ENCODE data around the gene FMN2.

Gene FMN2

GRCh38 chr1:240496356-240496755 is 404.7 kb downstream of the FMN2 start:
- no peak for DNase-seq (ENCODE audit: low spot score)

- DNase-seq (ENCODE audit: low spot score), result no peak
Measured at GRCh38 chr1:240496941-240497340, 405.3 kb downstream of the FMN2 start.

- no peak for DNase-seq (ENCODE audit: low spot score)
Measured at GRCh38 chr1:240497908-240498307, 406.2 kb downstream of the FMN2 start.

GRCh38 chr1:240498335-240498734 is 406.7 kb downstream of the FMN2 start:
- DNase-seq (ENCODE audit: low spot score), result no peak

- DNase-seq (ENCODE audit: low spot score), result peak; percentile 72
Measured at GRCh38 chr1:240499012-240499411, 407.3 kb downstream of the FMN2 start.

- DNase-seq (ENCODE audit: low spot score), result peak; percentile 37
Measured at GRCh38 chr1:240500647-240501046, 409.0 kb downstream of the FMN2 start.

GRCh38 chr1:240501115-240501514 is 409.4 kb downstream of the FMN2 start:
- DNase-seq (ENCODE audit: low spot score), result peak; percentile 46

GRCh38 chr1:240503036-240503435 is 411.4 kb downstream of the FMN2 start:
- DNase-seq (ENCODE audit: low spot score), result no peak

GRCh38 chr1:240503558-240503957 is 411.9 kb downstream of the FMN2 start:
- DNase-seq (ENCODE audit: low spot score), result no peak

- DNase-seq (ENCODE audit: low spot score), result no peak
Measured at GRCh38 chr1:240506176-240506575, 414.5 kb downstream of the FMN2 start.

- no peak for DNase-seq (ENCODE audit: low spot score)
Measured at GRCh38 chr1:240508201-240508600, 416.5 kb downstream of the FMN2 start.

- peak; percentile 37 for DNase-seq (ENCODE audit: low spot score)
Measured at GRCh38 chr1:240508950-240509349, 417.3 kb downstream of the FMN2 start.

- no peak for DNase-seq (ENCODE audit: low spot score)
Measured at GRCh38 chr1:240511789-240512188, 420.1 kb downstream of the FMN2 start.

- DNase-seq (ENCODE audit: low spot score), result peak; percentile 21
Measured at GRCh38 chr1:240515505-240515904, 423.8 kb downstream of the FMN2 start.

- DNase-seq (ENCODE audit: low spot score), result no peak
Measured at GRCh38 chr1:240516069-240516468, 424.4 kb downstream of the FMN2 start.

- no peak for DNase-seq (ENCODE audit: low spot score)
Measured at GRCh38 chr1:240517891-240518290, 426.2 kb downstream of the FMN2 start.

GRCh38 chr1:240522122-240522822 is 430.6 kb downstream of the FMN2 start:
- no peak for DNase-seq (ENCODE audit: low spot score)

GRCh38 chr1:240524356-240525069 is 432.8 kb downstream of the FMN2 start:
- no peak for DNase-seq (ENCODE audit: low spot score)

All from AG08395 (cell line).